PC-9 (cell line): ENCODE data around the gene HIVEP2. TPM values are rescaled to one million over a fixed set of nuclear protein-coding genes. Genes with fewer than 3 reads are reported as not detected.
A peak's percentile ranks its signal among the peaks of the same experiment; 100 is the strongest.

Source experiments
- BruUV-seq: library from RNA; stranded (reverse); fragments of 400-500 nt; replicated peaks from 2 replicates; lab custom pipeline; 2021; lab: Mats Ljungman, UMichigan
- CTCF ChIA-PET: fragments of 300-600 bp; sonication (Branson Sonifier 250); formaldehyde crosslinking; loops from one replicate; lab custom pipeline; 2022; ENCODE audit warnings: antibody characterized with exemption; lab: Charles Lee
- POLR2A ChIA-PET: fragments of 300-600 bp; sonication (Branson Sonifier 250); formaldehyde crosslinking; loops from one replicate; lab custom pipeline; 2022; ENCODE audit warnings: antibody characterized with exemption; ENCODE audit not compliant: unreplicated experiment; lab: Charles Lee
- DNase-seq, 2 experiments: peaks; one replicate each; pipeline versions ENCODE4 v3.0.0 to v3.0.0-alpha.2; 2015 to 2022; ENCODE audit warnings: mixed read lengths in 1 of 2
- H2AFZ ChIP-seq: fragments of 200-600 bp; sonication (generic); 2 replicates; pipeline ENCODE4 v1.8.1; 2017; ENCODE audit warnings: antibody characterized with exemption
- H3F3A ChIP-seq: fragments of 200-600 bp; sonication (generic); 2 replicates; pipeline ENCODE4 v1.8.1; 2017; ENCODE audit warnings: antibody characterized with exemption, mild to moderate bottlenecking, low read depth; ENCODE audit not compliant: insufficient read depth
- H3K27ac ChIP-seq: fragments of 200-600 bp; sonication (generic); 2 replicates; pipeline ENCODE4 v1.6.1; 2016; ENCODE audit warnings: mixed run types
- H3K27me3 ChIP-seq: fragments of 200-600 bp; sonication (generic); 2 replicates; pipeline ENCODE4 v1.6.1; 2016; ENCODE audit warnings: low read depth, mixed run types; ENCODE audit not compliant: insufficient read depth
- H3K36me3 ChIP-seq: fragments of 200-600 bp; sonication (generic); 2 replicates; pipeline ENCODE4 v1.6.1; 2016; ENCODE audit warnings: low read depth, mixed run types
- H3K4me1 ChIP-seq: fragments of 200-600 bp; sonication (generic); replicated peaks from 2 replicates; pipeline ENCODE4 v1.6.1; 2016; ENCODE audit warnings: mixed run types; ENCODE audit not compliant: insufficient read depth
- H3K4me2 ChIP-seq: fragments of 200-600 bp; sonication (generic); 2 replicates; pipeline ENCODE4 v1.6.1; 2017; ENCODE audit warnings: mixed run types
- H3K4me3 ChIP-seq: fragments of 200-600 bp; sonication (generic); 2 replicates; pipeline ENCODE4 v1.6.1; 2016; ENCODE audit warnings: mixed run types
- H3K79me2 ChIP-seq: fragments of 200-600 bp; sonication (generic); 2 replicates; pipeline ENCODE4 v1.6.1; 2017; ENCODE audit warnings: low read depth, mixed run types
- H3K9me2 ChIP-seq: fragments of 200-600 bp; sonication (generic); 2 replicates; pipeline ENCODE4 v1.8.1; 2017; ENCODE audit warnings: mild to moderate bottlenecking; ENCODE audit not compliant: insufficient read depth
- H3K9me3 ChIP-seq: fragments of 200-600 bp; sonication (generic); 2 replicates; pipeline ENCODE4 v1.8.1; 2016; ENCODE audit warnings: low read depth; ENCODE audit not compliant: insufficient read depth
- H4K20me1 ChIP-seq: fragments of 200-600 bp; sonication (generic); 2 replicates; pipeline ENCODE4 v1.8.1; 2017; ENCODE audit not compliant: insufficient read depth
- EZH2 ChIP-seq: fragments of 200-600 bp; sonication (generic); IDR thresholded peaks from 2 replicates; pipeline ENCODE4 v1.8.0; 2017; ENCODE audit warnings: antibody characterized with exemption, low read depth
- intact Hi-C: fragments of 100-400 bp; cut with micrococcal nuclease; formaldehyde crosslinking; loops from one replicate; pipeline ENCODE4 v1.10.0; 2022; ENCODE audit not compliant: unreplicated experiment
- total RNA-seq: library from RNA; stranded (reverse); gene quantifications from 2 replicates; pipeline ENCODE4 v1.2.3, GENCODE V29; 2021
- TF ChIP-seq, protein P1 (sequence below): fragments of 200-600 bp; sonication (generic); conservative IDR thresholded peaks from 2 replicates; pipeline ENCODE4 v1.6.1; 2017; ENCODE audit warnings: mixed run types, antibody characterized with exemption, mild to moderate bottlenecking, moderate library complexity

HIVEP2 gene
- total RNA-seq, 1 experiment from 2014 or later, result 10.3 TPM

DNA sequence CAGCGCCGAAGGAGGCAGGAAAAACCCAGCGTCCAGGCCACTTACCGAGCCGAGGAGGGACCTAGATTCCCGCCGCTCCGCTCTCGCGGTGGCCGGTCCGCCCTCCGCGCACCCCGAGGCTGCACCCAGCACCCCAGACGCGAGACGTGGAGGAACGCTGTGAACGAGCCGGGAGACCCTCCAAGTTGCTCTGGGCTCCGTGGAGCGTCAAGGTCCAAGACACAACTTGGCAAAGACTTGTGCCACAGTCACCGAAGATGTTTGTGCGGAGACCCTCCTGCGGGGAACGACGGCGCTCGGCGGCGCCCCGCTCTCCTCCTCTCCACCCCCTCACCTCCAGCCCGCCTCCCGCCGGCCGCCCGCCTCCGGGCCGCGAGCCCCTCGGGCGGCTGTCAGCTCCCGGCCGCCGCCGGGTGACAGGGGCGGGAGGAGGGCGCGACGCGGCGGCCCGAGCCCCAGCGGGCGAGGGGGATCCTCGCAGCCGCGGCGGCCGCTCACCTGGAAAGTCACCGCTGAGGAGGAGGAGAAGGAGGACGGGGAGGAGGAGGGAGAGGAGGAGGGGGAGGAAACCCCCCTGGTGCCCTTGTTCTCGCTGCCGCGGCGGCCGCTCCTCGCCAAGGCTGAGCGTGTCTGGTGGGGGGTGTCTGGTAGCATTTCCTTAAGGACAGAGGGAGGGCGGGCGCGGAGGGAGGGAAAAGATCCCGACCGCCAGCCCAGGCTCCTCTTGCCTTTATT is 637 bp upstream of the HIVEP2 start:
- H3K9me2 ChIP-seq, result no peaks in the 10 kb centered on the region; the same call in 1 of the 2 replicates
- peaks cover 13% of the 10 kb centered on the region for H3F3A ChIP-seq
- TF ChIP-seq, protein P1, sequence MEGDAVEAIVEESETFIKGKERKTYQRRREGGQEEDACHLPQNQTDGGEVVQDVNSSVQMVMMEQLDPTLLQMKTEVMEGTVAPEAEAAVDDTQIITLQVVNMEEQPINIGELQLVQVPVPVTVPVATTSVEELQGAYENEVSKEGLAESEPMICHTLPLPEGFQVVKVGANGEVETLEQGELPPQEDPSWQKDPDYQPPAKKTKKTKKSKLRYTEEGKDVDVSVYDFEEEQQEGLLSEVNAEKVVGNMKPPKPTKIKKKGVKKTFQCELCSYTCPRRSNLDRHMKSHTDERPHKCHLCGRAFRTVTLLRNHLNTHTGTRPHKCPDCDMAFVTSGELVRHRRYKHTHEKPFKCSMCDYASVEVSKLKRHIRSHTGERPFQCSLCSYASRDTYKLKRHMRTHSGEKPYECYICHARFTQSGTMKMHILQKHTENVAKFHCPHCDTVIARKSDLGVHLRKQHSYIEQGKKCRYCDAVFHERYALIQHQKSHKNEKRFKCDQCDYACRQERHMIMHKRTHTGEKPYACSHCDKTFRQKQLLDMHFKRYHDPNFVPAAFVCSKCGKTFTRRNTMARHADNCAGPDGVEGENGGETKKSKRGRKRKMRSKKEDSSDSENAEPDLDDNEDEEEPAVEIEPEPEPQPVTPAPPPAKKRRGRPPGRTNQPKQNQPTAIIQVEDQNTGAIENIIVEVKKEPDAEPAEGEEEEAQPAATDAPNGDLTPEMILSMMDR, result no peak
- no peak for TF ChIP-seq EZH2
- BruUV-seq, result TSS peak; percentile 43
- peak in 1 of 2 experiments; percentile 44 for DNase-seq
- H4K20me1 ChIP-seq, result no peaks in the 10 kb centered on the region; the same call in 1 of the 2 replicates
- H3K9me3 ChIP-seq, result no peaks in the 10 kb centered on the region
- no peaks in the 10 kb centered on the region for H3K36me3 ChIP-seq
- peaks cover 41% of the 10 kb centered on the region for H3K79me2 ChIP-seq
- peak overlapping the region; percentile 86 for H2AFZ ChIP-seq
- H3K4me1 ChIP-seq, result peaks cover 36% of the 10 kb centered on the region
- H3K27me3 ChIP-seq, result no peaks in the 10 kb centered on the region
- intact Hi-C loops, result loop anchor here (1.0 to 10.0 kb wide), 9 partner anchors 43 to 729 kb away; partner anchors contain the start of genes ADAT2, PEX3 and PHACTR2
- peak overlapping the region; percentile 89 for H3K4me3 ChIP-seq
- peak overlapping the region; percentile 90 for H3K27ac ChIP-seq
- ChIA-PET CTCF (no interaction called here), POLR2A (interaction anchor here (0.8 kb wide), 1 partner anchor 60 kb away, joined by 6 read pairs; no protein-coding TSS in a partner anchor)
- peak overlapping the region; percentile 93 for H3K4me2 ChIP-seq

DNA sequence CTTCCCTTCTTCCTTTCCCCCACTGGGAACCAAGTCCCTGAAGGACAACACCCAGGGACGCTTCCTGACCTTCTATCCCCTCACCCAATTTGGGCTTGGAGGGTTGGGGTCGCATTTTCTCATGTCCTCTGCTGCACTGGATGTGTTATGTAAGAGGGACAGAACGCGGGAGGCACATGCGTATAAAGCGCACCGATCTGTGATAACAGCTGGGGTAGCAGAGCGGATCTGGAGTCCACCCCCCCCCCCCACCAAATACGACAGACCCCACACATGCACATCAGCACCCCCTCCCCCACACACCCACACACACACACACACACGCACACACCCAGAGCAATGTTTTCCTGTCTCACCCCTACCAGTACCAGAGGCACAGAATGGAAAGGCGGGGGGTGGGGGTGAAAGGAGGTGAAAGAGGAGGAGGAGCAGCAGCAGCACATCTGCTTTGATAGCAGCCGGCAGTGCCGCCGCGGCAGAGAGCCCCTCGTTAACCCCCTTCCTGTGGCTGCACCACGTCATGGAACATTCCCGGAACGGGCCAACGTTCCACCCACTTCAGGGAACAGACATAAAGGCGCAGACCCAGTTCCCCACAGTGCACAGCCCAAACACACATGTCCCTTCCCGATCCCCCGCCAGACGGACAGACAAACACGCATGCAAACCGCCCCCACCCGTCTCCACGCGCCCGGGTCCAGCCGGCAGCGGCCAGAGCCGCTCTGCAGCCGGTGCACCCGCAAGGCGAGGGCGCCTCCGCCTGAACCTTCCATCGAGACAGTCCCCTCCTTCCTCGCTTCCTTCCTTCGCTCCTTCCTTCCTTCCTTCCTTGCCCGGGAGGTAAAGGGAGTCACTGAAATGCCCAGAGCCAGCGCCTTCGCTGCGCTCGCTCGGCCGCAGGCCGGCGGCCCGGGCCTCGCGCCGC is 590 bp downstream of the HIVEP2 start:
- CTCF ChIA-PET, result interaction anchor here (0.6 to 1.6 kb wide), 2 partner anchors 59 to 101 kb away, joined by 3 to 4 read pairs; no protein-coding TSS in a partner anchor
- H3K9me3 ChIP-seq, result no peaks in the 10 kb centered on the region
- no peak for TF ChIP-seq EZH2
- TF ChIP-seq, protein P1, result no peak
- H3K4me2 ChIP-seq, result peak overlapping the region; percentile 93
- peaks cover 52% of the 10 kb centered on the region for H3K79me2 ChIP-seq
- peaks cover 33% of the 10 kb centered on the region for H3K4me1 ChIP-seq
- H3F3A ChIP-seq, result peaks cover 13% of the 10 kb centered on the region
- peak overlapping the region; percentile 89 for H3K4me3 ChIP-seq
- BruUV-seq, result TSS peak; percentile 16
- DNase-seq, result peak; percentile 55 to 64
- no peaks in the 10 kb centered on the region for H3K27me3 ChIP-seq
- no peaks in the 10 kb centered on the region; the same call in 1 of the 2 replicates for H3K9me2 ChIP-seq
- H3K36me3 ChIP-seq, result no peaks in the 10 kb centered on the region
- POLR2A ChIA-PET, result interaction anchor here (0.6 kb wide), 1 partner anchor 183 kb away, joined by 6 read pairs; no protein-coding TSS in a partner anchor
- H2AFZ ChIP-seq, result peak overlapping the region; percentile 88
- peak overlapping the region; percentile 76 for H3K27ac ChIP-seq
- intact Hi-C loops, result loop anchor here (1.0 to 10.0 kb wide), 6 partner anchors 59 to 730 kb away; partner anchors contain the start of gene PHACTR2
- no peaks in the 10 kb centered on the region; the same call in 1 of the 2 replicates for H4K20me1 ChIP-seq

DNA sequence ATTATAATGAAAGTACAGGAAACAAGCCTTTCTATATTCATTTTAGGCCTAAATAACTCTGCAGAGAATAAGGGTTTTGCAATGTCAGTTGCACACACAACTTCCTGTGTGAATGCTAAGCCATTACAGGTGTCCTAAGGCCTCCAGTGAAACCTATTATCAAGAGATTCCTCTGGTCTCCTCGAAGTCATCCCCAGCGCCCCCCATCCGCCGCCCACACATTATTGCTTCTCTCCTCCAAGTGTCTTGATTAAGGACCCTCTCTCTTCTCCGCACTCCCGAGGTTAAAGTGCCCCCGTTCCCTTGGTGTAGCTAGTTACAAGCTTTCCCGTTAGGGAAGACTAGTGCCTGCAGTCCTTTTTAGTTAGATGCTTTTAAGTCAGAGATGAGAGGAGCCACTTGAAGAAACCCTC is 1.3 kb downstream of the HIVEP2 start:
- no TSS peak for BruUV-seq
- peak in 1 of 2 experiments; percentile 14 for DNase-seq
- H2AFZ ChIP-seq, result peak overlapping the region; percentile 88; the same call in 1 of the 2 replicates
- no peaks in the 10 kb centered on the region; the same call in 1 of the 2 replicates for H4K20me1 ChIP-seq
- H3K27me3 ChIP-seq, result no peaks in the 10 kb centered on the region
- peaks cover 13% of the 10 kb centered on the region for H3F3A ChIP-seq
- TF ChIP-seq, protein P1, result no peak
- no peak for TF ChIP-seq EZH2
- H3K4me1 ChIP-seq, result peaks cover 33% of the 10 kb centered on the region
- peak overlapping the region; percentile 93 for H3K4me2 ChIP-seq
- ChIA-PET POLR2A (interaction anchor here (0.6 kb wide), 1 partner anchor 182 kb away, joined by 6 read pairs; no protein-coding TSS in a partner anchor), CTCF (interaction anchor here (0.6 to 1.6 kb wide), 2 partner anchors 58 to 101 kb away, joined by 3 to 4 read pairs; no protein-coding TSS in a partner anchor)
- H3K9me2 ChIP-seq, result no peaks in the 10 kb centered on the region
- H3K79me2 ChIP-seq, result peaks cover 56% of the 10 kb centered on the region
- peak overlapping the region; percentile 89 for H3K4me3 ChIP-seq
- no peaks in the 10 kb centered on the region for H3K36me3 ChIP-seq
- H3K9me3 ChIP-seq, result no peaks in the 10 kb centered on the region
- peak overlapping the region; percentile 76 for H3K27ac ChIP-seq
- intact Hi-C loops, result loop anchor here (1.0 to 10.0 kb wide), 3 partner anchors 58 to 731 kb away; partner anchors contain the start of gene PHACTR2
